ENCODE data around the gene COQ2. TPM values are rescaled to one million over a fixed set of nuclear protein-coding genes. Genes with fewer than 3 reads are reported as not detected.

The COQ2 gene
- total RNA-seq, 2 experiments from 2014 or later: 12.1 to 14.4 TPM

DNA sequence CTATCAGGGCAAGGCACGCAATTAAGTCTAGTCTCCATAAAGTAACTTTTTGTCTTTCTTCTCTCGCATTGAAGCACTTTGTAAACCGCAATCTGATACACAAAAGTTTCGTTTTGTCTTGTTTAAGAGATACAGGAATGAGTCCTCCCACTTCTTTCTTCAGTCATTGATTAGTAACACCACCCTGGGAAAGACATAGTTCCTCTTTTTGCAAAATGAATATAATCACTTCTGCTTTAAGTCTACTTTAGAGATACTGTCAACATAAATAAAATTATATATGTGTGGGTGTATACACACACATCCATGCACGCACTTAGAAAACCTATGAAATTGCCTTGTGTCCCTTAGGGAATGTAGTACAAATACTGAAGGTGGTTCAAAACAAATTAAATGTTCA is 11.7 kb downstream of the COQ2 start:
- POLR2A ChIA-PET: no interaction called here
- no peak overlapping the region for H3K27ac ChIP-seq (ENCODE audit: low read depth, low read length, poor library complexity, severe bottlenecking)

DNA sequence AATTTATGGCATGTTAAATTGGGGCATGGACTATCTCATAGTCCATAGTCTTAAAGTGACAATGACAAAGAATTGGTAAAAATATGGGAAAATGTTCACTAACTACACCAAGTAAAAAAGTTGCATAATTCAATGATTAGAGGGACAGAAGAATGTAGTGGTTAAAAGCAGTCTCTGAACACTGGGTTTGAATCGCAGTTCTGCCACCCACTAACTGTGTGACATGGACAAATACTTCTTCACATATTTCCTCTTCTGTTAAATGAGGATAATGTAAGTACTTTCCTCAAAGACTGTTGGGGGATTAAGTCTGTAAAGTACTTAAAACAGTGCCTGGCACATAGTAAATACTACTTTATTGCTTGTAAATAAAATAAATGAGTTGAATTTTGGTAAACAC is 15.3 kb downstream of the COQ2 start:
- CTCF ChIA-PET (ENCODE audit: unreplicated experiment): no interaction called here
- intact Hi-C loops (cut with micrococcal nuclease; ENCODE audit: unreplicated experiment): no loop called here

More for the DNA sequence above, 11.7 kb downstream of the COQ2 start:
- Histone ChIP-seq H4K20me1 (ENCODE audit: insufficient read depth, low read length) (no peaks in the 10 kb centered on the region), H3K4me3 (ENCODE audit: low read depth, low read length, poor library complexity, severe bottlenecking) (no peak overlapping the region), H3K36me3 (ENCODE audit: insufficient read depth, low read length) (peaks cover 82% of the 10 kb centered on the region), H3K4me2 (ENCODE audit: low read length) (no peak overlapping the region), H2AFZ (ENCODE audit: low read length) (no peak overlapping the region), H3K9me3 (ENCODE audit: low read length) (no peaks in the 10 kb centered on the region), H3K4me1 (ENCODE audit: insufficient read depth, low read length, poor library complexity, severe bottlenecking) (peaks cover 7% of the 10 kb centered on the region), H3K79me2 (ENCODE audit: insufficient read depth, low read depth, low read length) (no peaks in the 10 kb centered on the region), H3K9me2 (ENCODE audit: insufficient read depth, low read length) (no peaks in the 10 kb centered on the region)
- no TSS peak for BruUV-seq (replicated peaks)
- DNase-seq (ENCODE audit: low spot score): no peak
- no peak for TF ChIP-seq EZH2phosphoT487 (IDR thresholded peaks at IDR 0.05; ENCODE audit: borderline replicate concordance, low read depth, low read length)
- TF ChIP-seq, protein P1, sequence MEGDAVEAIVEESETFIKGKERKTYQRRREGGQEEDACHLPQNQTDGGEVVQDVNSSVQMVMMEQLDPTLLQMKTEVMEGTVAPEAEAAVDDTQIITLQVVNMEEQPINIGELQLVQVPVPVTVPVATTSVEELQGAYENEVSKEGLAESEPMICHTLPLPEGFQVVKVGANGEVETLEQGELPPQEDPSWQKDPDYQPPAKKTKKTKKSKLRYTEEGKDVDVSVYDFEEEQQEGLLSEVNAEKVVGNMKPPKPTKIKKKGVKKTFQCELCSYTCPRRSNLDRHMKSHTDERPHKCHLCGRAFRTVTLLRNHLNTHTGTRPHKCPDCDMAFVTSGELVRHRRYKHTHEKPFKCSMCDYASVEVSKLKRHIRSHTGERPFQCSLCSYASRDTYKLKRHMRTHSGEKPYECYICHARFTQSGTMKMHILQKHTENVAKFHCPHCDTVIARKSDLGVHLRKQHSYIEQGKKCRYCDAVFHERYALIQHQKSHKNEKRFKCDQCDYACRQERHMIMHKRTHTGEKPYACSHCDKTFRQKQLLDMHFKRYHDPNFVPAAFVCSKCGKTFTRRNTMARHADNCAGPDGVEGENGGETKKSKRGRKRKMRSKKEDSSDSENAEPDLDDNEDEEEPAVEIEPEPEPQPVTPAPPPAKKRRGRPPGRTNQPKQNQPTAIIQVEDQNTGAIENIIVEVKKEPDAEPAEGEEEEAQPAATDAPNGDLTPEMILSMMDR (conservative IDR thresholded peaks at IDR 0.05; ENCODE audit: low read length): no peak
- intact Hi-C loops (cut with micrococcal nuclease; ENCODE audit: unreplicated experiment): no loop called here
- CTCF ChIA-PET (ENCODE audit: unreplicated experiment): no interaction called here

DNA sequence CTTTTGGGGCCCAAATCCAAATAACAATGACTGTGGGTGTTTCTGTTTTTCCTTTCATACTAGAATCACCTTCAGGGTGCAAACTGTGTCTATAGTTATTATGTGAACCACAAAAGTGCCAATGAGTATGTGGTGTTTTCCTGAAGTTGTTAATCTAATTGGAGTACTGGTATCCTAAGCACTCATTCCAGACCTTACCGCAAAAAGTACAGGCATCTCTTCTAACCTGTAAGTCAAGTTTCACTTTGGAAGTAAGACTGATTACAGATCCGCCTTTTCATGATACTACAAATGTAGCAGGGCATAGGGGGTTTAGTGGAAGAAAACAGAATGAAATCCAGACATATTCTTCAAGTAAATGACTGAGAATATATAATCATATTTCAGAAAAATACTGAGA is 16.1 kb downstream of the COQ2 start:
- intact Hi-C loops (cut with micrococcal nuclease; ENCODE audit: unreplicated experiment): no loop called here
- DNase-seq (ENCODE audit: low spot score): no peak
- no peaks in the 10 kb centered on the region for H3K79me2 ChIP-seq (ENCODE audit: insufficient read depth, low read depth, low read length)
- no peaks in the 10 kb centered on the region for H3K9me3 ChIP-seq (ENCODE audit: low read length)
- H3K36me3 ChIP-seq (ENCODE audit: insufficient read depth, low read length): peaks cover 85% of the 10 kb centered on the region
- H3K4me3 ChIP-seq (ENCODE audit: low read depth, low read length, poor library complexity, severe bottlenecking): no peak overlapping the region
- no peak overlapping the region for H2AFZ ChIP-seq (ENCODE audit: low read length)
- ChIA-PET POLR2A (interaction anchor here (1.0 to 2.7 kb wide), 3 partner anchors 12 to 233 kb away, joined by 3 to 12 read pairs (median 11); partner anchors contain the start of gene COPS4), CTCF (ENCODE audit: unreplicated experiment) (interaction anchor here (1.2 kb wide), 1 partner anchor 12 kb away, joined by 3 read pairs; no protein-coding TSS in a partner anchor)
- no peak overlapping the region for H3K4me2 ChIP-seq (ENCODE audit: low read length)
- no peaks in the 10 kb centered on the region for H3K4me1 ChIP-seq (ENCODE audit: insufficient read depth, low read length, poor library complexity, severe bottlenecking)
- no peaks in the 10 kb centered on the region for H3K9me2 ChIP-seq (ENCODE audit: insufficient read depth, low read length)
- TF ChIP-seq, protein P1 (conservative IDR thresholded peaks at IDR 0.05; ENCODE audit: low read length): no peak
- no peak for TF ChIP-seq EZH2phosphoT487 (IDR thresholded peaks at IDR 0.05; ENCODE audit: borderline replicate concordance, low read depth, low read length)
- no TSS peak for BruUV-seq (replicated peaks)
- H3K27ac ChIP-seq (ENCODE audit: low read depth, low read length, poor library complexity, severe bottlenecking): no peak overlapping the region
- H4K20me1 ChIP-seq (ENCODE audit: insufficient read depth, low read length): no peaks in the 10 kb centered on the region

More for the DNA sequence above, 15.3 kb downstream of the COQ2 start:
- no peak for TF ChIP-seq EZH2phosphoT487 (IDR thresholded peaks at IDR 0.05; ENCODE audit: borderline replicate concordance, low read depth, low read length)
- TF ChIP-seq, protein P1 (conservative IDR thresholded peaks at IDR 0.05; ENCODE audit: low read length): no peak
- H3K27ac ChIP-seq (ENCODE audit: low read depth, low read length, poor library complexity, severe bottlenecking): no peak overlapping the region
- no TSS peak for BruUV-seq (replicated peaks)
- no peaks in the 10 kb centered on the region for H4K20me1 ChIP-seq (ENCODE audit: insufficient read depth, low read length)
- no peak for DNase-seq (ENCODE audit: low spot score)
- H3K4me2 ChIP-seq (ENCODE audit: low read length): no peak overlapping the region
- no peak overlapping the region for H2AFZ ChIP-seq (ENCODE audit: low read length)
- no peaks in the 10 kb centered on the region for H3K4me1 ChIP-seq (ENCODE audit: insufficient read depth, low read length, poor library complexity, severe bottlenecking)
- H3K4me3 ChIP-seq (ENCODE audit: low read depth, low read length, poor library complexity, severe bottlenecking): no peak overlapping the region
- no peaks in the 10 kb centered on the region for H3K9me2 ChIP-seq (ENCODE audit: insufficient read depth, low read length)
- POLR2A ChIA-PET: no interaction called here
- H3K36me3 ChIP-seq (ENCODE audit: insufficient read depth, low read length): peaks cover 89% of the 10 kb centered on the region
- no peaks in the 10 kb centered on the region for H3K9me3 ChIP-seq (ENCODE audit: low read length)
- no peaks in the 10 kb centered on the region for H3K79me2 ChIP-seq (ENCODE audit: insufficient read depth, low read depth, low read length)
